Tibial artery (tissue), 4 donors: ENCODE measurements around the gene RNASE13.

Experiments
- DNase-seq, 2 donors: peaks; one replicate each; pipeline ENCODE4 v3.0.0-alpha.2; 2019
- H3K27ac ChIP-seq, 2 donors: fragments of 200-600 bp; sonication (generic) in 1 of 2; 1 replicate in 1 of 2; 2 replicates in 1 of 2; pipeline ENCODE4 v1.5.1; 2018 to 2019; ENCODE audit warnings: mild to moderate bottlenecking in 1 of 2
- H3K27me3 ChIP-seq, 2 donors: fragments of 200-600 bp; sonication (generic) in 1 of 2; one replicate each; pipeline versions ENCODE4 v1.5.1 to v1.6.0; 2016 to 2019
- H3K36me3 ChIP-seq, 3 donors: fragments of 200-600 bp; sonication (generic) in 2 of 3; one replicate each; pipeline ENCODE4 v1.5.1; 2016 to 2019; ENCODE audit warnings: mild to moderate bottlenecking in 2 of 3
- H3K4me1 ChIP-seq, 4 donors: fragments of 200-600 bp; sonication (generic) in 2 of 4; 1 replicate in 3 of 4; 2 replicates in 1 of 4; pipeline ENCODE4 v1.5.1; 2016 to 2019
- H3K4me3 ChIP-seq, 2 donors: fragments of 200-600 bp; sonication (generic) in 1 of 2; 1 replicate in 1 of 2; 2 replicates in 1 of 2; pipeline ENCODE4 v1.5.1; 2018 to 2019; ENCODE audit warnings: mild to moderate bottlenecking in 2 of 2
- H3K9me3 ChIP-seq, 3 donors: fragments of 200-600 bp; sonication (generic) in 1 of 3; one replicate each; pipeline ENCODE4 v1.5.1; 2016 to 2019
- CTCF ChIP-seq, 2 experiments: fragments of 200-600 bp in 1 of 2; fragments of 450-650 bp in 1 of 2; IDR thresholded peaks; one replicate each; pipeline ENCODE4 v1.5.1; 2017 to 2019; ENCODE audit warnings: antibody characterized with exemption in 2 of 2, mild to moderate bottlenecking in 1 of 2, moderate library complexity in 1 of 2
- intact Hi-C: fragments of 100-400 bp; cut with DNase I; formaldehyde crosslinking; loops from one replicate; pipeline ENCODE4 v1.15.0; 2023; ENCODE audit warnings: low total_unique reads

The RNASE13 gene

DNA sequence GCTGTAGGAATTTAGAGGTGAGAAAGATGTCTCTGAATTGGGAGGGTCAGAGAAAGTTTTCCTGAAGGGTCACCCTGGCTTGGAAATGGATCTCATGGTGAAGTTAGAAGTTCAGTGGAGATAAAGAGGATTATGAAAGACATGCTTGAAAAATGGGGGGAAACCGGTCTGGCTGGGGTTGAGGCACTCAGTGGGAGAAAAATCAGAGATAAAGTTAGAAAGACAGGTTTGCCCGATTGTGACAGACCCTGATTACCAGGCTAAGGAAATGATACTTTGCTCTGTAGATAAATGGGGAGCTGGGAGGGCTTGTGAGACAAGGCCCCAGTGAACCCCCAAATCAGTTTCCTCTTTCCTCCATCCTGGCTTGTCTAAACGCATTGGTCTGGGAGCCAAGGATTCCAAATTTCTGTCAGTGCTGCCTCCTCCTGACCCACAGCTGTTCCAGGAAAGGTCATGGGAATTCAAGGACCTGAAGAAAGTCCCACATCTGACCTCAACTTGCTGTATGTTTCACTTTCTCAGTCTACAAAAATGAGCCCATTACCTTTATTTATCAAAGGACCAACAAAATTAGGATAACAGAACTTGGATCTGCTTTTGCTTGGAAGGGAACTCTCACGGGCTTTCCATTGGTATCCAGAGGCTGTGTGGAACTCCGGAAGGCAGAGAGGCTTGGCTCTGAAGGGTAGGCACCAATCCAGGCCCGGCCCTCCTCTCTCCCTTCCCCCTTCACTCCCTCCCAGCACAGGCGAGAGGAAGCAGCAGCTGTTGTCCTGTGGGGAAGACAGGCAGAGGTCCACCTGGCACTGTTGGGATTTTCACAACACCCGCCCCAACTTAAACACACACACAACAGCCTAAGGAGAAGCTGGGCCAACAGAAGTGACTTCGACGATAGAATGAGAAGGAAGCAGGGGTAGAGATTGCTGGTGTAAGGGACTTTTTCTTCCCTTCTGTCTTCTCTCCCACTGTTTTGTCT, 4.1 kb upstream of the RNASE13 start:
- Histone ChIP-seq H3K36me3 (no peaks in the 10 kb centered on the region), H3K27me3 (peaks cover 0 to 8% of the 10 kb centered on the region in 2 donors), H3K9me3 (no peaks in the 10 kb centered on the region), H3K4me3 (no peak overlapping the region), H3K27ac (peak overlapping the region; percentile 69 to 75), H3K4me1 (peaks cover 0 to 22% (median 18%) of the 10 kb centered on the region in 4 donors)
- intact Hi-C loops, result no loop called here
- TF ChIP-seq CTCF (IDR thresholded peaks at IDR 0.05), result no peak
- DNase-seq, result peak; percentile 81 to 91

- no peaks in the 10 kb centered on the region for H3K9me3 ChIP-seq
- peaks cover 0 to 22% (median 18%) of the 10 kb centered on the region in 4 donors for H3K4me1 ChIP-seq
- no peak for DNase-seq
- no peak overlapping the region for H3K4me3 ChIP-seq
- H3K27me3 ChIP-seq, result no peaks in the 10 kb centered on the region
- no peak for TF ChIP-seq CTCF (IDR thresholded peaks at IDR 0.05)
- intact Hi-C loops, result no loop called here
- no peak overlapping the region for H3K27ac ChIP-seq
- no peaks in the 10 kb centered on the region for H3K36me3 ChIP-seq
These were observed 2.5 kb upstream of the RNASE13 start for GRCh38 chr14:21037156-21037555.

DNA sequence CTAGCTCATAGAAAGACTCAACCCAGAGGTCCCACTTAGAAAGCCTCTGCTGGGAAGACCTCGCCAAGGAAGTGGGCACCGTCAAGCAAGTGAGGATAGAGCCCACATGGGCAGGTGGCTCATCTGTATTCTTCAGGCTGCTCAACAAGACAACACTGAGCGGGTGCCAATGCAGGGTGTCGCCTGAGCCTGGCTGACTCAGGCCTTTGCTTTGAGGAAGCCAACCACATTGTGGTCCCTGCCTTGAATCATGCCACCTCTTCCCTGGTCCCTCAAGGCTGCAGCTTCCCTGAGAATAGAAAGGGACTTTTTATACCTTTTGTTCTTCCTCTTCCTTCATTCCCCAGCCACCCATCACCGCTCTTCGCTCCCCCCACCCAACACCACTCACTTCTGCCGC, 2.1 kb upstream of the RNASE13 start:
- Histone ChIP-seq H3K36me3 (no peaks in the 10 kb centered on the region), H3K9me3 (no peaks in the 10 kb centered on the region), H3K4me3 (no peak overlapping the region), H3K27ac (no peak overlapping the region), H3K4me1 (peaks cover 0 to 22% (median 18%) of the 10 kb centered on the region in 4 donors), H3K27me3 (no peaks in the 10 kb centered on the region)
- DNase-seq, result no peak
- intact Hi-C loops, result no loop called here
- TF ChIP-seq CTCF (IDR thresholded peaks at IDR 0.05), result no peak

DNA sequence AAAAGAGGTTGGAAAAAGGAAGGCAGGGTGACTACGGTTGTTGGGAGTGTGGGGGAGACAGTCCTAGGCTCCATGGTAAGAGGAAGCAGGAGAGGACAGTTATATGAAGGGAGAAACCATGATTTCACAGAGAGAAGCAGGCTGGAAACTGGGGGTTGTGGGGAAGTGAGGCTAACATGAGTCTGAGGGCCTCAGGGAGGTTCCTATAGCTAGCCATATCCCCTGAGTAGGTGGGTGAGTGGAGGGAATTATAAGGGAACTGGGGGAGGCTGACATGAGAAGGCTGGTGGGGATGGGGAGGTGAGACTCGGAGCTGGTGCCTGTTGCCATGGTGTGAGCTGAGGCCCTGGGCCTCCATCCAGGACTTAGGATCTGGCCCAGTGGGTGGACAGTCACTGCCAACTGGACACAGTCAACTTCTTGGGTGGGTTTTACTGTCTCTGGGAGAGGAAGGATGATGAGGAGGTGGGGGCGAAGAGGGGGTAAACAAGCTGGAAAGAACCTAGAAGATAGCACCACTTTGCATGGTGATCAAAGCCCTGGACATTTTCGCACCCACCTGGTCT, 1.4 kb downstream of the RNASE13 start:
- no peak overlapping the region for H3K4me3 ChIP-seq
- DNase-seq, result no peak
- H3K27me3 ChIP-seq, result no peaks in the 10 kb centered on the region
- H3K27ac ChIP-seq, result no peak overlapping the region
- TF ChIP-seq CTCF (IDR thresholded peaks at IDR 0.05), result no peak
- intact Hi-C loops, result no loop called here
- peaks cover 0 to 4% (median 2%) of the 10 kb centered on the region in 4 donors for H3K4me1 ChIP-seq
- no peaks in the 10 kb centered on the region for H3K9me3 ChIP-seq
- H3K36me3 ChIP-seq, result no peaks in the 10 kb centered on the region

- Histone ChIP-seq H3K9me3 (no peaks in the 10 kb centered on the region), H3K4me1 (no peaks in the 10 kb centered on the region), H3K27me3 (no peaks in the 10 kb centered on the region), H3K36me3 (no peaks in the 10 kb centered on the region), H3K4me3 (no peak overlapping the region), H3K27ac (no peak overlapping the region)
- no peak for DNase-seq
- intact Hi-C loops, result no loop called here
- no peak for TF ChIP-seq CTCF (IDR thresholded peaks at IDR 0.05)
These were observed 2.1 kb downstream of the RNASE13 start for GRCh38 chr14:21032326-21033132.
